Neural cell (in vitro differentiated cells): Measurements from ENCODE around the gene ASIC3. TPM values are rescaled to one million over a fixed set of nuclear protein-coding genes. Genes with fewer than 3 reads are reported as not detected.

Experiments used
- H2AFZ ChIP-seq: fragments of 200-600, 300-800 bp; sonication (generic), shearing (Covaris generic); 2 replicates; pipeline ENCODE4 v1.6.0; 2014; ENCODE audit warnings: low read depth, mild to moderate bottlenecking, antibody characterized with exemption, low read length, moderate library complexity
- H3F3A ChIP-seq: fragments of 200-600 bp; shearing (Covaris generic); 2 replicates; pipeline ENCODE4 v1.6.1; 2016; ENCODE audit warnings: mild to moderate bottlenecking, moderate library complexity, mixed read lengths, antibody characterized with exemption, low read length; ENCODE audit not compliant: insufficient read depth, poor library complexity, severe bottlenecking
- H3K27ac ChIP-seq: fragments of 200-600, 300-800 bp; sonication (generic), shearing (Covaris generic); 2 replicates; pipeline ENCODE4 v1.5.1; 2014; ENCODE audit warnings: mild to moderate bottlenecking, low read length, moderate library complexity
- H3K27me3 ChIP-seq: fragments of 300-800, 200-600 bp; sonication (generic), shearing (Covaris generic); 2 replicates; pipeline ENCODE4 v1.6.0; 2014; ENCODE audit warnings: mild to moderate bottlenecking, low read depth, low read length, moderate library complexity; ENCODE audit not compliant: insufficient read depth
- H3K36me3 ChIP-seq: fragments of 300-800, 200-600 bp; sonication (generic), shearing (Covaris generic); 2 replicates; pipeline ENCODE4 v1.5.1; 2014; ENCODE audit warnings: mild to moderate bottlenecking, antibody characterized with exemption, low read length, moderate library complexity; ENCODE audit not compliant: insufficient read depth
- H3K4me2 ChIP-seq: fragments of 300-800, 200-600 bp; sonication (generic), shearing (Covaris generic); 2 replicates; pipeline ENCODE4 v1.6.0; 2014; ENCODE audit warnings: mild to moderate bottlenecking, low read length
- H3K4me3 ChIP-seq: fragments of 300-800, 200-600 bp; sonication (generic), shearing (Covaris generic); 2 replicates; pipeline ENCODE4 v1.5.1; 2014; ENCODE audit warnings: mild to moderate bottlenecking, low read length, moderate library complexity
- H3K79me2 ChIP-seq: fragments of 200-600 bp; shearing (Covaris generic); replicated peaks from 2 replicates; pipeline ENCODE4 v1.6.0; 2014; ENCODE audit warnings: mild to moderate bottlenecking, low read length, moderate library complexity; ENCODE audit not compliant: insufficient read depth
- H3K9ac ChIP-seq: fragments of 300-800, 200-600 bp; sonication (generic), shearing (Covaris generic); 2 replicates; pipeline ENCODE4 v1.6.1; 2016; ENCODE audit warnings: mild to moderate bottlenecking, low read length, mixed read lengths
- H3K9me2 ChIP-seq: fragments of 200-600 bp; shearing (Covaris generic); 2 replicates; pipeline ENCODE4 v1.6.1; 2016; ENCODE audit warnings: mild to moderate bottlenecking, low read length, mixed read lengths; ENCODE audit not compliant: insufficient read depth
- H3K9me3 ChIP-seq: fragments of 200-600, 300-800 bp; sonication (generic), shearing (Covaris generic); 2 replicates; pipeline ENCODE4 v1.6.1; 2016; ENCODE audit warnings: mild to moderate bottlenecking, mixed run types, low read length, moderate library complexity, mixed read lengths
- H4K20me1 ChIP-seq: fragments of 200-600 bp; shearing (Covaris generic); 2 replicates; pipeline ENCODE4 v1.6.1; 2016; ENCODE audit warnings: mild to moderate bottlenecking, mixed run types; ENCODE audit not compliant: insufficient read depth
- EP300 ChIP-seq: fragments of 450-650 bp; conservative IDR thresholded peaks from 2 replicates; pipeline ENCODE4 v1.6.1; 2014; ENCODE audit warnings: antibody characterized with exemption, mild to moderate bottlenecking, moderate library complexity; ENCODE audit not compliant: poor library complexity, severe bottlenecking
- EZH2 ChIP-seq: fragments of 200-600, 300-800 bp; shearing (Covaris generic), sonication (generic); IDR thresholded peaks from 2 replicates; pipeline ENCODE4 v1.6.1; 2014; ENCODE audit warnings: antibody characterized with exemption, low read length, borderline replicate concordance, mild to moderate bottlenecking; ENCODE audit not compliant: insufficient read depth, poor library complexity, severe bottlenecking
- MXI1 ChIP-seq: fragments of 450-650 bp; conservative IDR thresholded peaks from 2 replicates; pipeline ENCODE4 v1.6.1; 2014; ENCODE audit warnings: antibody characterized with exemption, mild to moderate bottlenecking; ENCODE audit not compliant: poor library complexity, severe bottlenecking
- POLR2AphosphoS5 ChIP-seq: IDR thresholded peaks from 2 replicates; pipeline ENCODE4 v1.6.1; 2012
- RAD21 ChIP-seq: fragments of 450-650 bp; conservative IDR thresholded peaks from 2 replicates; pipeline ENCODE4 v1.6.1; 2014; ENCODE audit warnings: antibody characterized with exemption, mild to moderate bottlenecking, moderate library complexity
- SMC3 ChIP-seq: fragments of 450-650 bp; conservative IDR thresholded peaks from 2 replicates; pipeline ENCODE4 v1.6.1; 2014; ENCODE audit warnings: antibody characterized with exemption, mild to moderate bottlenecking, moderate library complexity; ENCODE audit not compliant: poor library complexity
- TAF1 ChIP-seq: IDR thresholded peaks from 2 replicates; pipeline ENCODE4 v1.6.1; 2012; ENCODE audit warnings: low read depth
- polyA plus RNA-seq: library from polyadenylated mRNA; depleted of rRNA; stranded (reverse); fragments of >200 nt; gene quantifications from 2 replicates; pipeline ENCODE4 v1.2.3, GENCODE V29; 2014
- TF ChIP-seq, protein P1 (sequence below): IDR thresholded peaks from 2 replicates; pipeline ENCODE4 v1.6.1; 2012; ENCODE audit warnings: borderline replicate concordance
- TF ChIP-seq, protein P2 (sequence below): fragments of 450-650 bp; IDR thresholded peaks from 2 replicates; pipeline ENCODE4 v1.5.1; 2014; ENCODE audit warnings: antibody characterized with exemption, mild to moderate bottlenecking, moderate library complexity; ENCODE audit not compliant: poor library complexity, severe bottlenecking

ASIC3 gene
- polyA plus RNA-seq, 1 donor from 2014 or later, result 3.3 TPM

DNA sequence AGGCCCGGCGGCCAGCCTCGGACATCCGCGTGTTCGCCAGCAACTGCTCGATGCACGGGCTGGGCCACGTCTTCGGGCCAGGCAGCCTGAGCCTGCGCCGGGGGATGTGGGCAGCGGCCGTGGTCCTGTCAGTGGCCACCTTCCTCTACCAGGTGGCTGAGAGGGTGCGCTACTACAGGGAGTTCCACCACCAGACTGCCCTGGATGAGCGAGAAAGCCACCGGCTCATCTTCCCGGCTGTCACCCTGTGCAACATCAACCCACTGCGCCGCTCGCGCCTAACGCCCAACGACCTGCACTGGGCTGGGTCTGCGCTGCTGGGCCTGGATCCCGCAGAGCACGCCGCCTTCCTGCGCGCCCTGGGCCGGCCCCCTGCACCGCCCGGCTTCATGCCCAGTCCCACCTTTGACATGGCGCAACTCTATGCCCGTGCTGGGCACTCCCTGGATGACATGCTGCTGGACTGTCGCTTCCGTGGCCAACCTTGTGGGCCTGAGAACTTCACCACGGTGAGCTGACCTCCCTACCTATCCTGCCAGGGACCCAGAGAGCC, 656 bp downstream of the ASIC3 start:
- Histone ChIP-seq H3K79me2 (no peaks in the 10 kb centered on the region), H3K27me3 (peaks cover 23% of the 10 kb centered on the region), H3K9me3 (no peaks in the 10 kb centered on the region), H3K4me3 (no peak overlapping the region), H3F3A (no peaks in the 10 kb centered on the region), H3K9me2 (no peaks in the 10 kb centered on the region), H2AFZ (no peak overlapping the region), H3K27ac (no peak overlapping the region), H3K4me2 (no peak overlapping the region), H4K20me1 (no peaks in the 10 kb centered on the region), H3K36me3 (no peaks in the 10 kb centered on the region), H3K9ac (no peak overlapping the region)
- no peak for TF ChIP-seq TAF1
- TF ChIP-seq RAD21, result no peak
- TF ChIP-seq POLR2AphosphoS5, result no peak
- no peak for TF ChIP-seq MXI1
- TF ChIP-seq, protein P1, sequence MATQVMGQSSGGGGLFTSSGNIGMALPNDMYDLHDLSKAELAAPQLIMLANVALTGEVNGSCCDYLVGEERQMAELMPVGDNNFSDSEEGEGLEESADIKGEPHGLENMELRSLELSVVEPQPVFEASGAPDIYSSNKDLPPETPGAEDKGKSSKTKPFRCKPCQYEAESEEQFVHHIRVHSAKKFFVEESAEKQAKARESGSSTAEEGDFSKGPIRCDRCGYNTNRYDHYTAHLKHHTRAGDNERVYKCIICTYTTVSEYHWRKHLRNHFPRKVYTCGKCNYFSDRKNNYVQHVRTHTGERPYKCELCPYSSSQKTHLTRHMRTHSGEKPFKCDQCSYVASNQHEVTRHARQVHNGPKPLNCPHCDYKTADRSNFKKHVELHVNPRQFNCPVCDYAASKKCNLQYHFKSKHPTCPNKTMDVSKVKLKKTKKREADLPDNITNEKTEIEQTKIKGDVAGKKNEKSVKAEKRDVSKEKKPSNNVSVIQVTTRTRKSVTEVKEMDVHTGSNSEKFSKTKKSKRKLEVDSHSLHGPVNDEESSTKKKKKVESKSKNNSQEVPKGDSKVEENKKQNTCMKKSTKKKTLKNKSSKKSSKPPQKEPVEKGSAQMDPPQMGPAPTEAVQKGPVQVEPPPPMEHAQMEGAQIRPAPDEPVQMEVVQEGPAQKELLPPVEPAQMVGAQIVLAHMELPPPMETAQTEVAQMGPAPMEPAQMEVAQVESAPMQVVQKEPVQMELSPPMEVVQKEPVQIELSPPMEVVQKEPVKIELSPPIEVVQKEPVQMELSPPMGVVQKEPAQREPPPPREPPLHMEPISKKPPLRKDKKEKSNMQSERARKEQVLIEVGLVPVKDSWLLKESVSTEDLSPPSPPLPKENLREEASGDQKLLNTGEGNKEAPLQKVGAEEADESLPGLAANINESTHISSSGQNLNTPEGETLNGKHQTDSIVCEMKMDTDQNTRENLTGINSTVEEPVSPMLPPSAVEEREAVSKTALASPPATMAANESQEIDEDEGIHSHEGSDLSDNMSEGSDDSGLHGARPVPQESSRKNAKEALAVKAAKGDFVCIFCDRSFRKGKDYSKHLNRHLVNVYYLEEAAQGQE, result no peak
- TF ChIP-seq SMC3, result no peak
- TF ChIP-seq, protein P2, sequence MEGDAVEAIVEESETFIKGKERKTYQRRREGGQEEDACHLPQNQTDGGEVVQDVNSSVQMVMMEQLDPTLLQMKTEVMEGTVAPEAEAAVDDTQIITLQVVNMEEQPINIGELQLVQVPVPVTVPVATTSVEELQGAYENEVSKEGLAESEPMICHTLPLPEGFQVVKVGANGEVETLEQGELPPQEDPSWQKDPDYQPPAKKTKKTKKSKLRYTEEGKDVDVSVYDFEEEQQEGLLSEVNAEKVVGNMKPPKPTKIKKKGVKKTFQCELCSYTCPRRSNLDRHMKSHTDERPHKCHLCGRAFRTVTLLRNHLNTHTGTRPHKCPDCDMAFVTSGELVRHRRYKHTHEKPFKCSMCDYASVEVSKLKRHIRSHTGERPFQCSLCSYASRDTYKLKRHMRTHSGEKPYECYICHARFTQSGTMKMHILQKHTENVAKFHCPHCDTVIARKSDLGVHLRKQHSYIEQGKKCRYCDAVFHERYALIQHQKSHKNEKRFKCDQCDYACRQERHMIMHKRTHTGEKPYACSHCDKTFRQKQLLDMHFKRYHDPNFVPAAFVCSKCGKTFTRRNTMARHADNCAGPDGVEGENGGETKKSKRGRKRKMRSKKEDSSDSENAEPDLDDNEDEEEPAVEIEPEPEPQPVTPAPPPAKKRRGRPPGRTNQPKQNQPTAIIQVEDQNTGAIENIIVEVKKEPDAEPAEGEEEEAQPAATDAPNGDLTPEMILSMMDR, result no peak
- TF ChIP-seq EZH2, result no peak
- TF ChIP-seq EP300, result no peak

- H3F3A ChIP-seq, result no peaks in the 10 kb centered on the region
- peaks cover 23% of the 10 kb centered on the region for H3K27me3 ChIP-seq
- no peak overlapping the region for H3K9ac ChIP-seq
- H3K36me3 ChIP-seq, result no peaks in the 10 kb centered on the region
- TF ChIP-seq EP300, result no peak
- TF ChIP-seq, protein P1, result peak; percentile 37
- TF ChIP-seq POLR2AphosphoS5, result no peak
- no peak for TF ChIP-seq SMC3
- TF ChIP-seq RAD21, result no peak
- TF ChIP-seq TAF1, result no peak
- TF ChIP-seq, protein P2, result no peak
- peak overlapping the region; percentile 43 for H3K4me3 ChIP-seq
- H3K9me3 ChIP-seq, result no peaks in the 10 kb centered on the region
- H3K79me2 ChIP-seq, result no peaks in the 10 kb centered on the region
- no peaks in the 10 kb centered on the region for H3K9me2 ChIP-seq
- H2AFZ ChIP-seq, result no peak overlapping the region
- no peak overlapping the region for H3K27ac ChIP-seq
- H4K20me1 ChIP-seq, result no peaks in the 10 kb centered on the region
- no peak overlapping the region for H3K4me2 ChIP-seq
These were observed 2.8 kb downstream of the ASIC3 start for GRCh38 chr7:151051108-151051507.
